Putamen (tissue), 1 donor: ENCODE measurements around the gene ITPRIPL1.

Experiments
- DNase-seq: peaks from one replicate; pipeline ENCODE4 v3.0.0-alpha.2; 2016; ENCODE audit warnings: low spot score

Gene ITPRIPL1

DNA sequence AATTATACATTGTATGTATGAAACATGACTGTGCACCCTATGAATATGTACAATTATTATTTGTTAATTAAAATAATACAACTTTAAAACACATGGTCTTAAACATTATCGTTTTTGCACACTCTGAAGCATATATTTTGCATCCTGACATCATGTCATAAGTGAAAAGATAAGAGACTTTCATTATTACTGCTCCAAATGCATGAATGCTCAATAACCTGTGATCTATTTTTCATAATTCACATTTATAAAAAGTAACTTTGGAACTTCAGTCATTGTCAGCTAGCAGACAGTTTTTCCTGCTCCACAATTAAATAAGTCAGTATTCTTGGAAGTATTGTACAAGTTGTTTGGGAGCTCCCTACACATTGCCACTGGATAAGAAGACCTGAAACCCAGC is 1.3 kb upstream of the ITPRIPL1 start:
- DNase-seq, result no peak

DNA sequence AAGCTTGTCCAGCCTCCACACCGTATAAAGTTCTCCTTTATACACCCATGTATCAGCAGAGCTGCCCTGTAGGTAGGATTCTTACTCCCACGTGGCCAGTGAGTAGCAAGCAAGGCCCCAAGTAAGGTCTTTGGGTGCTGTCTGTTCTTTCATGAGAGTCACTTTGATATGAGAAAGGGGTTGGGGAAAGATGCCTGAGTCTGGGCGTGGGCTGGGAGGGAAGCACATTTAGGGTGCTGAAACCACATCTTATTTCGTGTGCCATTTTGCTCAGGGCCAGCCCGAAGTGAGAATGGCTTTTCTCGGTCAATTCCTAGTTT is 436 bp upstream of the ITPRIPL1 start:
- no peak for DNase-seq

DNA sequence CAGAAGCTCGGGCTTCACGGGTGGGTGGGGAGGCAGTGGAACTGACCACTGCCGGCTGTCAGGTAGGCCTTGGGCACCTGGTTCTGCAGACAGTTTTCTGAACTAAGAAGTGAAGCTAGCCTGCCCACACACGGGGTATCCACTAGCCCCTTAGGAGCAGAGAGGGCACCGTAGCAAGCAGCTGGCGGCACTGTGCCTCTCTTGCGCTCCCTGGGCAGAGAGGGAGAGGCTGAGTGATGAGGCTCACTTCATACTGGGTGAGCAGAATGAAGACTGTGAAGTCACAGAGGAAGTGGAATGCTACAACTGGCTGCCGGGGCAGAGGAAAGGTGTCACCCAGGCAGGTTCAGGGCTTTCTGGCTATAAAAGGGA is 753 bp downstream of the ITPRIPL1 start:
- no peak for DNase-seq

DNA sequence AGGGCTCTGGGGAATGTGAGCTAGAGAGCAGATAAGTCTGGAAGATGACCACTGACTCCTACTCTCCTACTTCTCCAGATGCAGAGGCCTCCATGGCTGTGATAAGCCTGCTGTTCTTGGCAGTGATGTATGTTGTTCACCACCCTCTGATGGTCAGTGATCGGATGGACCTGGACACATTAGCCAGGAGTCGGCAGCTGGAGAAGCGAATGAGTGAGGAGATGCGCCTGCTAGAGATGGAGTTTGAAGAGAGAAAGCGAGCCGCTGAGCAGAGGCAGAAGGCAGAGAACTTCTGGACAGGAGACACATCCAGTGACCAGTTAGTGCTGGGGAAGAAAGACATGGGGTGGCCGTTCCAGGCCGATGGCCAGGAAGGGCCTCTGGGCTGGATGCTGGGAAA is 1.4 kb downstream of the ITPRIPL1 start:
- no peak for DNase-seq

DNA sequence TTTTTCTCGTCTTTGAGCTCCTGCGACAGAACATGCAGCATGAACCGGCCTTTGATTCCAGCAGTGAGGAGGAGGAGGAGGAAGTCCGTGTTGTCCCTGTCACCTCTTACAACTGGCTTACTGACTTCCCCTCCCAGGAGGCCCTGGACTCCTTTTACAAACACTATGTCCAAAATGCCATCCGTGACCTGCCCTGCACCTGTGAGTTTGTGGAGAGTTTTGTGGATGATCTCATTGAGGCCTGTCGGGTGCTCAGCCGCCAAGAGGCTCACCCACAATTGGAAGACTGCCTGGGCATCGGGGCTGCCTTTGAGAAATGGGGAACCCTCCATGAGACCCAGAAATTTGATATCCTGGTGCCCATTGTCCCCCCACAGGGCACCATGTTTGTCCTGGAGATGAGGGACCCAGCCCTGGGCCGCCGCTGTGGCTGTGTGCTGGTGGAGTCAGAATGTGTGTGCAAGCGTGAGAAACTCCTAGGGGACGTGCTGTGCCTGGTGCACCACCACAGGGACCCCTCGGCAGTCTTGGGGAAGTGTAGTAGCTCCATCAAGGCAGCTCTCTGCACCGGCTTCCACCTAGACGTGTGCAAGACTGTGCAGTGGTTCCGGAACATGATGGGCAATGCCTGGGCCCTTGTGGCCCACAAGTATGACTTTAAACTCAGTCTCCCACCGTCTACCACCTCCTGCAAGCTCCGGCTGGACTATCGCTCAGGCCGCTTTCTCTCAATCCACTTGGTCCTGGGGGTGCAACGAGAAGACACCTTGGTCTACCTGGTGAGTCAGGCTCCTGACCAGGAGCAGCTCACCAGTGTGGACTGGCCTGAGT is 2.1 kb downstream of the ITPRIPL1 start:
- DNase-seq, result no peak

DNA sequence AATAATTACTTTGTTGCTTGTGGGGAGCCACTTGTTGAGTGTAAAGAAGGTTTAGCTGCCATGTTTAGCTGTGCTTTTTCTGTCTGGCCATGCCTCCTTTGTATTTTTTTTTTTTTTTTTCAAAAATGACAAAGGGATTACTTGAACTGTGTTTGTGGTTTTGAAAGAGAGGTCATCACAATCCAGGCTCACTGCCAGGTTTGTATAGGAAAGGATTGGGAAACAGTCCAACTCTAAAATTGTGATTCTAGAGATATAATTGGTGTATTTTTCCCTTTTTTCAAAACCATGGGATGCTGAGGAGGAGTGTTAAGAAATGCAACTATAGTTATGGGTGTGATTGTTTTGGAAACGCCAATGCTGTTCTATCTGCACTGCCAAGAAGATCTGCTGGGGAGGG is 4.3 kb downstream of the ITPRIPL1 start:
- no peak for DNase-seq

DNA sequence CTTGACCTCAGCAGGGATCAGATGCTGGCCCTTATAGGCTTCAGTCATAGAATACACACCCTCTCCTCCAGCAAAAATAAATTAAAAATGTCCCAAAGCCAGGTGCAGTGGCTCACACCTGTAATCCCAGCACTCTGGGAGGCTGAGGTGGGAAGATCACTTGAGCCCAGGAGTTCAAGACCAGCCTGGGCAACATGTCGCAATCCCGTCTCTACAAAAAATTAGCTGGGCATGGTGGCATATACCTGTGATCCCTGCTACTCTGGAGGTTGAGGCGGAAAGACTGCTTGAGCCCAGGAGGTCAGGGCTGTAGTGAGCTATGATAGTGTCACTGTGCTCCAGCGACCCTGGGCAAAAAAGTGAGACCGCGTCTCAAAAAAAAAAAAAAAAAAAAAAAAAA is 4.8 kb downstream of the ITPRIPL1 start:
- no peak for DNase-seq

DNA sequence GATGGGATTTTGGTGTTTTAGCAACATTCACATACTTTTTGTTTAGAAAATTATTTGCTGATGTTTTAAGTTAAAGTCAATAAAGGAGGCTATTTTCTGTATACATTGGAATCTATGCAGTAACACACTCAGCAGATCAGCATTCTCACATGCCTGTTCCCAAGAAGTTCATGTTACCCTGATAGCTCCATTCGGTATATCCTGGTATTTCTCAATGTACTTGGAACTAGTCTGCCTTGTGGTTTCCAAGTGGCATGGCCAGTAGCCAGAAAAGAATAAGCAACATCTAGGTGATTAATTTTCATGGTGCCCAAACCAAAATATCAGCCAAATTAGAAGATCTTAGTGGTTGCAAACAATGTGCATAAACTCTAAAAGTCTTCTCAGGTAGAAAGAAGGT is 5.3 kb downstream of the ITPRIPL1 start:
- DNase-seq, result no peak

DNA sequence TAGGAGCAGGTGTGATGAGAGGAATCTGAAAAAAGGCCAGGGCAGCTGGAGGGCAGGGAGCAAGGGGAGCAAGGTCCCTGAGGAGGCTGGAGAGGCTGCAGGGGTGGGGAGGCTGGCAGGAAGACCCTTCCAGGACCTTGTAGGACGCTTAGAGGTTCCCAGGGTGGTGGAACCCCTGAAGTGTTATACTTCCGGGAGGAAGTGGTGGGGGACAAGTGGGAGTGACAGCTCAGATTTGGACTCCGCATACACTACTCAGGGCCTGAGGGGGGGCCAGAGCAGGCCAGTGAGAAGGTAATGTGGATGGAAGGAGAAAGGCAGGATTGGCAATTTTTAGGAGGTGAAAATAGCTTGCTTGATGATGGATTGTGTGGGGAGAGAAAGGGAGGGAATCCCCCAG is 8.6 kb downstream of the ITPRIPL1 start:
- DNase-seq, result no peak

DNA sequence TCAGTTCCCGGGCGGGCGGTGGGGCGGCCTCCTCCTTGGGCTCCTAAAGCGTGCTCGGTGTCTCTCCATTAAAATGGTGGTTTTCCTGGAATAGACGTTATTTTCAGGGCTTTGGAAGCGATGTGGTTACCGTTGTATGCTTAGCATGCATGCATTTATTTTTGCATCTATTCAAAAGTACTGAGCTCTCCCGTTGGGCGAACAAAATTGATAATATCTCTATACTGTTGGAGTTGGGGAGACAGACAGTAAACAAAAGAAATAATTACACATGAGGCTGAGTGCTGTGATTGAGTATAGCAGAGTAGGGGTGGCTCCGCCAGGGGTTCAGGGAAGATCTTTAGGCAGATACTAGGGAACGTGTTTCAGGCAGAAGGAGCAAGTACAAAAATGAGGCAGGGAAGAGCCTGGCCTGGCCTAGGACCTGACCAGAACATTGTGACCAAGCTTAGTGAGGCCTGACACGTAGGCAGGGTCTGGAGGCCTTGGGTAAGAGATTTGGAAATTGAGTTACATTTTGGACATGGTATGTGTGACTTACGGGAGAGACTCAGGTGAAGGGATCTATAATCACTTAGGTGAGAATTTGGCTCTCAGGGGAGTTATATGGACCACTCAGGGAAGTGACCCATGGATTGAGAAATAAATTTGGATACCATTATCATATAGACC is 11.1 kb downstream of the ITPRIPL1 start:
- DNase-seq, result no peak

DNA sequence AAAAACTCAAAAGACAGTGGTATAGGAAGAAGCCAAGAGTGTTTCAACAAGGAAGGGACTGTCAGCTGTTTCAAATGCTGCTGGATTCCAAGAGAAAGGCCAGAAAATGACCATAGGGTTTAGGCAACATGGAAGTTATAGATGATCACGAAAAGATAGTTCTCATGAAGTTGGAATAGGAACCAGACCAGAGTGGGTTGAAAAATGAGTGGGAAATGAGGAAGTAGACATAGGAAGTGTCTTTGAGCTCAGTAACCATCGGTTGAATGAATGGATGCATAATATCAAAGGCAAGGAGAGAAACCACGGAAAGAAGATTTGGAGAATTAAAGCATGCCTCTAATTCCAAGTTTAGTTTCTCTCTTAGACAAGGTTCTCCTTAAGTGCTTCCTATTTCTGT is 11.8 kb downstream of the ITPRIPL1 start:
- no peak for DNase-seq

DNA sequence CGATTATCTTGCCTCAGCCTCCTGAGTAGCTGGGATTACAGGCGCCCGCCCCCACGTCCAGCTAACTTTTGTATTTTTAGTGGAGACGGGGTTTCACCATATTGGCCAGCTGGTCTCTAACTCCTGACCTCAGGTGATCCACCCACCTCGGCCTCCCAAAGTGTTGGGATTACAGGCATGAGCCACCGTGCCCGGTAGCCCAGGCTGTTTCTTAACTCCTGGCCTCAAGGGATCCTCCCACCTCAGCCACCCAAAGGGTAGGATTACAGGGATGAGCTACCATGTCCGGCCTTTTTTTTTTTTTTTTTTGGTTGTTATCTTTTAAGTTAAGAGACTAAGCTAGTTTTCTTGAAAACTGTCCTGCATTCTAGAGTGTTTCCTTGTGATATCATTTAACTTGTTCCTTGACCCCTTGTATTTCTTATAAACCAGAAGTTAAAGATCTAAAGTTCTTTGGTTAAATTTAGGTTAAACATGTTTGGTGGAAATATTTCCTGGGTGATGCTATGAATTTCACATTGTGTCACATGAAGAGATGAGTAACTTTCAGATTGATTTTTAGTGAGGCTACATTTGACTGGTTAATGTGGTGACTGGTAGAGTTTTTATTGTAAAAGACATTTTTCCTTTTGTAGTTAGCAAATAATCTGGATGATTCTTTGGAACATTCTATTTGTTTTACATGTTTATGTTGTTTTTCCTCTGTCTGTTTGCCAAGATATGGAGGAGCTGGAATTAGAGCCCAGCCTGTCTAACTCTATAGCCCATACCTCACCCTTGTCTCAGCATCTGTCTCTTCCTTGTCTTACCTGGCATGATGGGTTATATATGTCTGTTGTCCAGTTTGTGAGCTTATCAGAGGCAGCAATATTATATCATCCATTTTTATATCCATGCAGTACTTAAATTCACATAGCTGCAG is 15.6 kb downstream of the ITPRIPL1 start:
- DNase-seq, result no peak

DNA sequence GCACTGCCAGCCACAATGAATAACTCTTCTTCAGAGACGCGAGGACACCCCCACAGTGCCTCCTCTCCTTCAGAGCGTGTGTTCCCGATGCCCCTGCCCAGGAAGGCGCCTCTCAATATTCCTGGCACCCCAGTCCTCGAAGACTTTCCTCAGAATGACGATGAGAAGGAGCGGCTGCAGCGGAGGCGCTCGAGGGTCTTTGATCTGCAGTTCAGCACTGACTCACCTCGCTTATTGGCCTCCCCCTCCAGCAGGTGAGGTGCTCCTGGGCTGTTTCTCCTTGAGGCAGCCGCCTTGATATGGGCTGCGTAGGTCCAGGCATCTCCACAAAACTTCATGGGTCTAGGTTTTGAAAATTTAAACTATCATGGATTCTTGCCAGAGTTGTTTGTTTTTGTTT is 16.5 kb downstream of the ITPRIPL1 start:
- no peak for DNase-seq

DNA sequence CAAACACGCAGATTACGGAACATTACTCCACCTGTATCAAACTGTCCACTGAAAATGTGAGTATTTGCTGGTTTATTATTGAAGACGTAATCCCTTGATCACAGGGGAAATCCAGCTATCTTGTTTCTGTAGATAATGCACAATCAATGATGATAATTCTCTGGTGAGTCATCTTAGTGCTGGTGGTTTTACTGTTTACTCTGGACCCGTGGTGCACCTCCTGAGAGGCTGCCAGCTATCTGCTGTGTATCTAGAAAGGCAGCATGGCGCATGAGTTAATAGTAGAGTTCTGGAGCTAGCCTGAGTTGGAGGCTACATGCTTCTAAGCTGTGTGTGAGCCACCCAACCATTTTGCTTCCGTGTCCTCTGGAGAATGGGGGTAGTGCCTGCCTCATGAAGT is 17.0 kb downstream of the ITPRIPL1 start:
- no peak for DNase-seq

DNA sequence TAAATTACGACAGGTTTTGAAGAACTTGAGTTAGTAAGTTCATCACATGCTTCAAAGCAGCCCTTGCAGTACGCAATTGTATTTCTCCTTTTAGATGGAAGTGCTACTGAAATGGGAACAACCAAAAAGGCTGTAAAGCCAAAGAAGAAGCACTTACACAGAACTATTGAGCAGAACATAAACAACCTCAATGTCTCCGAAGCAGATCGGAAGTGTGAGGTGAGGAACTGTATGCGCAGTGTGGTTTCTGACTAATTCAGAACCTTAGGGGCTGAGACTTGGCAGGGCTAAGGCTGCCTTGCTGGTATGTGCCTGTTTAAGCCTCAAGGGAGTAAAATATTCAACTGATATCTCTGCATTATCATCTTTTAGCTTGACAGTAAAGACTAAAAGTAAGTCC is 18.9 kb downstream of the ITPRIPL1 start:
- peak; percentile 34 for DNase-seq

DNA sequence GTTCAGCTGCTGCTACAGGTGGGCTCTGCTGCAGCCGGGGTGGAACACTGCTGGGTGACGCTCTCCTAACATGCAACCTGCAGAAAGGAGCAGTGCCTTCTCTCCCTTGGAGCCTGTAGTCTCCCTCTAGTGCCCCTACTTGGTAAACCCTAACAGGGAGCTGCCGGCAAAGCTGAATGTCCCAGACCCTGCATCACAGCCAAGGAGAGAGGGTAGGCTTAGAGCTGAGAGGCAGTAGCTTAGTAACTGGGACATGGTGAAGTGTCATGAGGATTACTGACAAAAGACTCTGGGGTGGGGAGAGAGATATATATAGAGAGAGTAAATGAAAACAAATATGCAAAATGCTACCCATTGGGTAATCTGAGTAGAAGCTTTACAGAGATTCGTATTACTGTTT is 20.3 kb downstream of the ITPRIPL1 start:
- DNase-seq, result no peak

DNA sequence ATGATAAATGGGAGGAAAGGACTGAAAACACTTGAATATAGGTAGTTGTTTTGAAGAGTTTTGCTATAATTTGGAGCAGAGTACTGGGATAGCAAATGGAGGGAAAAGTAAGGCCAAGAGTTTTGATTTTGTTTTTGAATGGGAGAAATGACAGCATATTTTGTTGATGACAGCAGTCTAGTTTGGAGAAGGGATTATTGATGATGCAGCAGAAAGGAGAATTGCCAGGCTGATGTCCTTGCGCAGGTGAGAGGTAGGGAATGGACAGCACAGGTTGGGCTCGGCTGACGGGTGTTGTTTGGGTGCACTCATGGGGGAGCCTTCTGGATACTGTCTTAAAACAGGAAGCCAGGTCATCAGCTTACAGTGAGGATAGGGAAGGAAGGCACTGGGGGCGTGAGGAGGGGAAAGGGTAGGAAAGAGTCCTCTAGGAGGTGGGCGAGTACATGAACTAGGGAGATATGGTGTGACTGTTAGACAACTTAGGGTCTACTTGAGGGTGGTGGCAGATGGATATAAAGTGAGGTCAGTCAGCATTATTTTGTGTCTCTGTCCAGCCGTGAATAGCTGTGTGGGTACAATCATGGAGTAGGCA is 20.8 kb downstream of the ITPRIPL1 start:
- DNase-seq, result no peak

DNA sequence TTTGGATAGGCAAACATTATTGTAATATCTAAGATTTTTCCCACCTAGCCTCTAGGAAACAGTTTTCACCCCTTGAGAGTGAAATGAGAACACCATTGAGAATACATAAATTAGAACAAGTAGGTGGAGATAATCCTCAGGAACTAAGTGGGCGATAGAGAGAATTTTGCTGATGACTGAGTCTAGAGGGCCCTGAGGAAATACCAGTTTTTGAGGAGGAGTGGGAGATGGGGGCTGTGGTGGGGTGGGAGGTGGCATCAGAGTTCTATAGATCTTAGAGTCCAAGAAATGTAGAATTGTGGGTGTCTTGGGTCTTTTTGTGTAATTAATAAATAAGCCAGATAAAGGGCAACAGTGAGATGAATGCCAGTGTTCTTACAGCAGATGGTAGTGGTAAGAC is 22.3 kb downstream of the ITPRIPL1 start:
- peak; percentile 27 for DNase-seq

DNA sequence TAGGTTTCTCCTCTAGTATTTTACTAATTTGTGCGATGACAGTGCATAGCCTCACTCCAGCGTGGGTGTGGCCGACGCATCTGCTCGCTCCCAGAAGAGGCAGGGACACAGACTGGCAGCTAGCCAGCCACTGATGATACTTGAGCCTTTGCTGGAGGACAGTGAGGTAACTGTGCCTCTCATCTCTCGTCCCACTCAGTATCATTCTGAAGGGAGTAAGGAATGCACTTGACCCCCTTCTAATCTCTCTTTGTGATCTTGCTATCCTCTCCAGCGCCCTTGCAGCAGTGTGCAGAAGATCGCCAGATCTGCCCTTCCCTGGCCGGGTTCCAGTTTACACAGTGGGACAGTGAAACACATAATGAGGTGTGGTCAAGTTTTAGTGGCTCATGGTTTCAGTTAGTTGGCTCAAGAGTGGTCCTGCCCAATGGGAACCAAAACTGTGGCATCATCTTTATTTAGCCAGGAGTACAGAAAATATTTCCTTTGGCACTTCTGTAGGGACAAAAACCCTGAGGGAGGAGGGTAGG is 28.0 kb downstream of the ITPRIPL1 start:
- peak; percentile 21 for DNase-seq

DNA sequence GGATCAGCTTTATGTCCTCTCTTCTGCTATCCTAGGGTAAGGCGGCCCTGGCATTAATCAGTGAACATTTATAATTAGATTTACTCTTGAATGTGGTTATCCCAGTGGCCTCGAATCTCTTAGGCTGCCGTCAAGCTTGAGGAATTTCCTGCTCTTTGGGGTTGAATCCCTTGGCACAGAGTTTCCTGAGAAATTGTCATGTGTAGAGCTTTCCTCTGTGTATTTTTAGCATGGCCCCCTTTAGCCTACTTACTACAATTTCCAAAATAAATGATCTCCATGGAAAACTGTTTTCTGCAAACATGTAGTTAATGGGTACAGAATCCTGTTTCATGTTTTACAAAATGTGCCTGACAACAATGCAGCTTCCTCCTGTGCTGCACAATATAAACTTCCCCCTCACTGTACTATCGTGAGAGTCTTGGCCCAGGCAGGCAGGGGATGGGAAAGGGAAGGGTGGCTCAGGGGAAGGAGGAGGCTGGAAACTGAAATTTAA is 28.5 kb downstream of the ITPRIPL1 start:
- no peak for DNase-seq

DNA sequence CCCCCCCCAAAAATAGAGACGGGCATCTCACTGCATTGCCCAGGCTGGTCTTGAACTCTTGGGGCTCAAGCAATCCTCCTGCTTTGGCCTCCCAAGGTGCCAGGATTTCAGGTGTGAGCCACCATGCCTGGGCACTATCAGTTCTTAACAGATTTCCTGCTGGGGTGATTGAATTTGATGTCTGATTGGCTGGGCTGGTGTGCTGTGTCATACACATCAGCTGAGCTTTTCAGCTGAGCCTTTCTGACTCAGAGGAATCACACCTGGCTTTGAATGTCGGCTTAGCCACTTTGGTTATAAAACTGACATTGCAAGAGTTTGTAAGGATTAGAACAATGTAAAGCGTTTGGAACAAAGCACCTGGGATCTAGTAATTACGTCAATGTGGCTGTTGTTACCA is 29.4 kb downstream of the ITPRIPL1 start:
- DNase-seq, result no peak

DNA sequence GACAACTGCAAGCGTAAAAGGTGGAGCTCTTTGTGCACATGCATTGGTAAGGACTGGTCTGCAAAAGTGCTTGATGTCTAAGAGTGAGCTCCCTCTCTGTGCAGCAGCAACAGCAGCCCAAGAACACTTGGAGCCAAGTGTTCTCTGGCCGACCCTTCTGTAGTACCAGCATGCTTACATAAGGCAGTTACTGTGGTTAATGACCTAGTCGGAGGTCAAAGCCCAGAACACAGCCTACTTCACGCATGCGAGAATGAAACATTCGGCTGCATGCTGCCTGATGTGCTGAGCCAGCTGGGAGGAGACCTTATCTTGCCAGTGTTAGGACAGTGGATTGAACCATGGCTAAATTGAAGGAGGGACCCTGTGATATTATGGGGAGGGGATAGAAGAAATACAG is 31.8 kb downstream of the ITPRIPL1 start:
- DNase-seq, result no peak
